Activated CD8-positive, alpha-beta memory T cell treated with anti-CD3 and anti-CD28 coated beads, Interleukin-2, amount 50 U/mL, for 4 hours (primary cell): ENCODE data around the gene BMP8B.
"Not testable (repeated sequence)": the region's sequence is repeated elsewhere in the genome, so short reads cannot be mapped to it uniquely, and the experiment has no call there.

Experiments
- DNase-seq: peaks from one replicate; pipeline ENCODE4 v3.0.0-alpha.2; 2020

BMP8B gene

GRCh38 chr1:39812913-39813312 lies 24.2 kb upstream of the BMP8B start:
- DNase-seq = no peak

DNA sequence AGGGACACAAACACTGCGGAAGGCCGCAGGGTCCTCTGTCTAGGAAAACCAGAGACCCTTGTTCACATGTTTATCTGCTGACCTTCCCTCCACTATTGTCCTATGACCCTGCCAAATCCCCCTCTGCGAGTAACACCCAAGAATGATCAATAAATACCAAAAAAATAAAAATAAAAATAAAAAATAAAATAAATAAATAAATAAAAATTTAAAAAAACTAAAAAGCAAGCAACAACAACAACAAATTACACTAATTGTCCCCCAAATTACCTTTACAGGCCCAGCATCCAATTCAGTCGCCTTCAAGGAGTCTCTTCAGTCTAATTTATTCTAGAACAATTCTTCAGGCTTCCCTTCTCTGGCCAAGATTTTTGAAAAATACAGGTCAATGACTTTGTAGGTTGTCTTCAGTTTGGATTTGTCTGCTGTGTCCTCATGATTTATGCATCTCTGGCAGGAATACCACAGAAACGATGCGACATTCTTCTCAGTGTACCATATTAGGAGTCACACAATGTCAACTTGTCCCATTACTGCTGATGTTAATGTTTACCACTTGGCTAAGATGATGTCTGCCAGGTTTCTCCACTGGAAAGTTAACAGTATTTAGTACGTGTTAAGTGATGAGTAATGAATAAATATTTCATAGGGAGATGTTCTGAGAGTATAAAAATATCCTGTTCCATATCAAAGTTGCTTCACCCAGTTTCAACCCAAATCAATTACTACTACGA lies 20.3 kb upstream of the BMP8B start:
- no peak for DNase-seq

DNA sequence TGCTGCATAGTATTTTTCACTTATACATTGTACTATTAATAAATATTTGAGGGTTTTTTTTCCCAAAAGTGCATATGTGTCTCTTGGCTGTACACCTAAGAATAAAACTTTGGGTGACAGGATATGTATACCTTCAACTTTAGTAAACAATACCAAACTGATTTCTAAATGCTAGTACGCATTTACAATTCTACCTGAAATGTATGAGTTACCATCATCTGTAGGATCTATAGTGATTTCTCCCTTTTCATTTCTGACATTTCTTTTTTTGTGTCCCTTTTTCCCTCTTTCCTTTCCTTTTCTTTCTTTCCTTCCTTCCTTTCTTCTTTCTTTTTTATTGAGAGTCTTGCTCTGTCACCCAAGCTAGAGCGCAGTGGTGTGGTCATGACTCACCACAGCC lies 16.7 kb upstream of the BMP8B start:
- DNase-seq = no peak

- no peak for DNase-seq
Measured at GRCh38 chr1:39802496-39803260, 14.0 kb upstream of the BMP8B start.

DNA sequence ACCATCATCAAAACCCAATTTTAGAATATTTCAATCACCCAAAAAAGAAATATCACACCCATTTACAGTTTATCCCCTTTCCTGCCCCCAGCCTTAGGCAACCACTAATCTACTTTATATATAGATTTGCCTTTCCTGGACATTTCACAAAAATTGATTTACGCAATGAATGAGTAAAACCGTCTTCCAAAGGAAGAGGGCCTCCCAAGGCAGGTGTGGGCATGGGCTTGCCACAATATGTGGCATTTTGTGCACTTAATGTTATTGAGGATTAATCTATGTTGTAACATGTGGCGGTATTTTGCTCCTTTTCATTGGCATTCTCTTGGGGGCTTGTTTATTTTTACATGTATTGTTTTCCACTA lies 11.8 kb upstream of the BMP8B start:
- no peak for DNase-seq

DNA sequence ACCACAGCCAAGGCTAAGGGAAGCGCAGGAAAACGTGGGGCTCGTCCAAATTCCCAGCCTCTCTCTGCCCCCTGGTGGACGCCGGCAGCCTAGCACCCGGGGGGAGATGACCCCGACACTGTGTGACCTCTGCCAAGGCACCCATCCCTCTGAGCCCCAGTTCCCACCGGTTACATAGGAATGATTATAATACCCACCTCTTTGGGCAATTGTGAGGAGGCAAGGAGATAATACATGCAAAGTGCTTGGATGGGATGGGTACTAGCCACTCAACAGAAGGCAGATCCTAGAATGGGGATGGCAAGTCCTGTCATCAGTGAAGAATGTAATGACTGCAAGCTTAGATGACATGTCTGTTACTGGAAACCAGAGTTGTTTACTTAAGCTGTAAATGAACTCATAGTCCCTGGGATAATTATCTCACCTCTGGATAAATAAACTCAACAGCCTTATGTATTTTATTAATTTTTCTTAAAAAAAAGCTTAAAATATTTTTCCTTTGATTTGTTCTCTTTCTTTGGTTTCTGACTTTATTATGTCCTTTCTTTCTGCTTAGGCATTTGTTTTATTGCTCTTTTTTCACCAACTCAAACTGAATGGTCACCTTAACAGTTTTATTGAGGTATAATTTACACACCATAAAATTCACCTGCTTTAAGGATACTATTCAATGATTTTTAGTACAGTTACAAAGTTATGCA lies 11.3 kb upstream of the BMP8B start:
- peak; percentile 71 for DNase-seq

GRCh38 chr1:39798859-39799769 lies 10.4 kb upstream of the BMP8B start:
- peak; percentile 85 for DNase-seq

- no peak for DNase-seq
Measured at GRCh38 chr1:39795651-39796050, 7.0 kb upstream of the BMP8B start.

GRCh38 chr1:39791838-39792237 lies 3.2 kb upstream of the BMP8B start:
- no peak for DNase-seq

- no peak for DNase-seq
Measured at GRCh38 chr1:39789571-39790110, 976 bp upstream of the BMP8B start.

GRCh38 chr1:39788426-39788757 lies 273 bp downstream of the BMP8B start:
- DNase-seq = no peak

DNA sequence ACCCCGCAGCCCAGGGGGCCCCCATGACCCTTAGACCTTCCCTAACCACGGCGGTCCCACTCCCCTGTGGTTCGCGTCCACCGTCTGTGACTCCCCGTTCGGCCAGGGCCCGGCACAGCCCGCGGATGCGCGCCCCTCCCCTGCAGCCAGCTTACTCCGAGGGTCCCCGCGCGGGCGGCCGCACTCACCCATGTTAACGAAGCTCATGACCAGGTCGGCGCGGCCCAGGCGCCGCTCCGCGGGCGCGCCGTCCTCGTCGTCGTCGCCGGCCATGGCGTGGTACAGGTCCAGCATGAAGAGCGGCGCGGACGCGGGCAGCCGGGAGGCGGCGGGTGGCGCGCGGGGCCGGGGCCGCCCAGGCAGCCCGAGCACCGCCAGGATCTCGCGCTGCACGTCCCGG lies 701 bp downstream of the BMP8B start:
- not testable (repeated sequence) for DNase-seq

DNA sequence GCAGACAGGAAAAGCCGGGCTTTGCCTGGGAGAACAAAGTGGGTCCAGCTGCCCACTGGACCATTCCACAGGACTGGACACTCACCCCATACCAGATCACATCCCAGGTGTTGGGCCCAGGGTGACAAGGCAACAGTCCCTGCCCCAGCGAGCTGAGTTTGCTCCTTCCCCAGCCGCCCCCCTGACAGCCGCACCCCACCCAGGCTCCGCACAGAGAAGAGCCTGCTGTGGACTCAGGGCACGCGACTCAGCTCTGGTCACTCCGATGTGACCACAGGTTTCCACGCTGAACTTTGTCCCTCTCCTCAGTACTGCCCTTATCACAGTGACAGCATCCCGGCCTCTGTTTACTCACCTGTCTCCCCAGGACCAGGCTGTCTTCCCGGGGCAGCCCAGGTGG lies 1.2 kb downstream of the BMP8B start:
- DNase-seq = no peak

- not testable (repeated sequence) for DNase-seq
Measured at GRCh38 chr1:39787108-39787375, 1.6 kb downstream of the BMP8B start.

- DNase-seq = not testable (repeated sequence)
Measured at GRCh38 chr1:39786303-39787107, 2.2 kb downstream of the BMP8B start.

DNA sequence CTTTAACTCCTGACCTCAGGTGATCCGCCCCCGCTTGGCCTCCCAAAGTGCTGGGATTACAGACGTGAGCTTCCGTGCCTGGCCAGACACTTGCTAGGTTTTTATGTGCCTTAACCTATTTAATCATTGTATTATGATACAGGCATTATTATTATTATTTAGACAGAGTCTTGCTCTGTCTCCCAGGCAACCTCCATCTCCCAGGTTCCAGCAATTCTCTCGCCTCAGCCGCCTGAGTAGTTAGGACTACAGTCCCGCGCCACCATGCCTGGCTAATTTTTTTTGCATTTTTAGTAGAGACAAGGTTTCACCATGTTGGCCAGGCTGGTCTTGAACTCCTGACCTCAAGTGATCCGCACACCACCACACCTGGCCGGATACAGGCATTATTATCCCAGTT lies 6.0 kb downstream of the BMP8B start:
- not testable (repeated sequence) for DNase-seq

GRCh38 chr1:39782103-39782502 lies 6.6 kb downstream of the BMP8B start:
- no peak for DNase-seq

DNA sequence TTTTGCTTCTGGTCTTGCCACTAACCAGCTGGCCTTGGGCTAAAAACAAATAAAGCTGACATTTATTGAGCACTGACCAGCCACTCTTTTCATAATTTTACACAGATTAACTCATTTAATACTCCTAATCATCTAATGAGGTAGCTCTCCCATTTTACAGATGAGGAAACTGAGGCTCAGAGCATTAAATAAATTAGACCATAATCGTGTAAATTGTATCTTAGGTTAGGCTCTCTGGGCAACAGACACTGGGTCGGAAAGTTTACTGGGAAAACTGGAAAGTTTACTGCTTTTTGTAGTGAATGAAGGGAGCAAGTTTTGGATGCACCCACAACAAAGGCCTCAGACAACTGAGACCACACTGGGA lies 7.3 kb downstream of the BMP8B start:
- no peak for DNase-seq

DNA sequence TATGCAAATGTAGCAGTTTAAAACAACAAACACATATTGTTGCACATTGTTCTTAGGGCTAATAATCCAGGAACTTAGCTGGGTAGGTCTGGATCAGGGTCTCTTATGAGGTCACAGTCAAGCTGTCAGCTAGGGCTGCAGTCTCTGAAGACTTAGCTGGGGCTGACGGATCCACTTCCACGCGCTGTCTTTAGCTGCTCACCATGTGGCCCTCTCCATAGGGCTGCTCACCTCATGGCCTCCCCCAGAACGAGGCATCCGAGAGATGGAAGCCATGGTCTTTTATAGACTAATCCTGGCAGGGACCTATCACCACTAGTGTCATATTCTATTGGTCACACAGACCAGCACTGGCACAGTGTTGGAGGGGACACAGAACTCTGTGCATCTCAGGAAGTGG lies 8.8 kb downstream of the BMP8B start:
- no peak for DNase-seq

- no peak for DNase-seq
Measured at GRCh38 chr1:39779137-39779536, 9.5 kb downstream of the BMP8B start.

GRCh38 chr1:39778463-39779099 lies 10.1 kb downstream of the BMP8B start:
- not testable (repeated sequence) for DNase-seq

GRCh38 chr1:39777896-39778295 lies 10.8 kb downstream of the BMP8B start:
- not testable (repeated sequence) for DNase-seq
